GM12801 (cell line): ENCODE data around the gene ZBTB7C.

Source experiments
- CTCF ChIP-seq: IDR thresholded peaks from one replicate; pipeline ENCODE4 v1.5.1; 2011; ENCODE audit warnings: control low read depth; ENCODE audit not compliant: insufficient read length; ENCODE audit errors: extremely low read depth

The ZBTB7C gene

GRCh38 chr18:48007955-48008701, 401.1 kb downstream of the ZBTB7C start:
- no peak for TF ChIP-seq CTCF

GRCh38 chr18:48007381-48007780, 401.8 kb downstream of the ZBTB7C start:
- TF ChIP-seq CTCF, result no peak

- TF ChIP-seq CTCF, result no peak
Measured at GRCh38 chr18:48006415-48007175, 402.6 kb downstream of the ZBTB7C start.

- TF ChIP-seq CTCF, result no peak
Measured at GRCh38 chr18:48004577-48004976, 404.6 kb downstream of the ZBTB7C start.

- no peak for TF ChIP-seq CTCF
Measured at GRCh38 chr18:48003426-48004349, 405.5 kb downstream of the ZBTB7C start.

GRCh38 chr18:48002933-48003365, 406.2 kb downstream of the ZBTB7C start:
- no peak for TF ChIP-seq CTCF

GRCh38 chr18:48000701-48001100, 408.5 kb downstream of the ZBTB7C start:
- no peak for TF ChIP-seq CTCF
